Kidney (tissue), 14 donors: ENCODE data around the gene UNC5A. TPM values are rescaled to one million over a fixed set of nuclear protein-coding genes. Genes with fewer than 3 reads are reported as not detected.

Experiments used
- DNase-seq, 5 donors: peaks; one replicate each; pipeline ENCODE4 v3.0.0-alpha.2; 2013 to 2020
- FAIRE-seq: peaks from 2 replicates; lab custom pipeline; 2012; peaks lifted over from hg19 to GRCh38; lab: Jason Lieb, UNC
- H3K27ac ChIP-seq, 2 donors: one replicate each; pipeline ENCODE4 v1.7.0; 2013; ENCODE audit warnings: low read depth in 2 of 2, low read length in 2 of 2, inconsistent platforms in 1 of 2
- H3K27me3 ChIP-seq: one replicate; pipeline ENCODE4 v1.7.1; 2013; ENCODE audit warnings: low read length, inconsistent platforms; ENCODE audit not compliant: control insufficient read depth, insufficient read depth
- H3K36me3 ChIP-seq, 3 donors: one replicate each; pipeline versions ENCODE4 v1.7.0 to v1.7.1; 2013; ENCODE audit warnings: low read length in 3 of 3, control low read depth in 1 of 3, inconsistent platforms in 1 of 3; ENCODE audit not compliant: insufficient read depth in 3 of 3, control insufficient read depth in 2 of 3
- H3K4me1 ChIP-seq, 3 donors: one replicate each; pipeline versions ENCODE4 v1.7.0 to v1.7.1; 2013; ENCODE audit warnings: low read length in 3 of 3, inconsistent platforms in 1 of 3, low read depth in 1 of 3; ENCODE audit not compliant: control insufficient read depth in 2 of 3, insufficient read depth in 2 of 3
- H3K4me3 ChIP-seq, 3 donors: one replicate each; pipeline versions ENCODE4 v1.7.0 to v1.8.1; 2013; ENCODE audit warnings: low read length in 3 of 3, control low read depth in 1 of 3, inconsistent platforms in 1 of 3
- H3K9ac ChIP-seq, 3 donors: one replicate each; pipeline versions ENCODE4 v1.7.0 to v1.7.1; 2013; ENCODE audit warnings: low read length in 3 of 3, control low read depth in 1 of 3, inconsistent platforms in 1 of 3
- H3K9me3 ChIP-seq, 3 donors: one replicate each; pipeline versions ENCODE4 v1.7.0 to v1.7.1; 2013; ENCODE audit warnings: low read length in 3 of 3, control low read depth in 1 of 3, inconsistent platforms in 1 of 3; ENCODE audit not compliant: control insufficient read depth in 2 of 3, insufficient read depth in 1 of 3
- intact Hi-C: fragments of 100-400 bp; cut with DNase I; formaldehyde crosslinking; loops from one replicate; pipeline ENCODE4 v1.11.1; 2022
- polyA plus RNA-seq: library from polyadenylated mRNA; stranded (reverse); fragments of 350-450 nt; fragmentation: Illumina TruSeq; extraction: RNeasy Lipid Tissue Mini Kit (QIAGEN cat#74804); gene quantifications from one replicate; pipeline ENCODE4 v1.2.3, GENCODE V29; 2014; ENCODE audit warnings: low read depth, low replicate concordance; ENCODE audit not compliant: insufficient read depth
- total RNA-seq: library from RNA; stranded (reverse); fragmentation: NEBNext Ultra II Directional; extraction: Animal tissue kit (Norgen Biotek cat#: 25700); gene quantifications from one replicate; pipeline ENCODE4 v1.2.1, GENCODE V29; 2021
- TF ChIP-seq, protein P1 (sequence below): IDR thresholded peaks from 3 replicates; pipeline ENCODE4 v1.5.1; 2012; ENCODE audit warnings: mild to moderate bottlenecking, moderate library complexity, borderline replicate concordance; ENCODE audit not compliant: insufficient read depth; ENCODE audit errors: extremely low read depth
- donor health status: control.
- donor health status: control.
- donor health status: control.
- donor health status: control.
- donor health status: control.
- donor health status: DM: yes; HTN: yes; CAD: no.
- donor health status: Normal renal cell carcinoma (clear cell type).

Gene UNC5A
- total and polyA plus RNA-seq, 2 donors from 2014 or later: 1.5 TPM; not detected in 1

DNA sequence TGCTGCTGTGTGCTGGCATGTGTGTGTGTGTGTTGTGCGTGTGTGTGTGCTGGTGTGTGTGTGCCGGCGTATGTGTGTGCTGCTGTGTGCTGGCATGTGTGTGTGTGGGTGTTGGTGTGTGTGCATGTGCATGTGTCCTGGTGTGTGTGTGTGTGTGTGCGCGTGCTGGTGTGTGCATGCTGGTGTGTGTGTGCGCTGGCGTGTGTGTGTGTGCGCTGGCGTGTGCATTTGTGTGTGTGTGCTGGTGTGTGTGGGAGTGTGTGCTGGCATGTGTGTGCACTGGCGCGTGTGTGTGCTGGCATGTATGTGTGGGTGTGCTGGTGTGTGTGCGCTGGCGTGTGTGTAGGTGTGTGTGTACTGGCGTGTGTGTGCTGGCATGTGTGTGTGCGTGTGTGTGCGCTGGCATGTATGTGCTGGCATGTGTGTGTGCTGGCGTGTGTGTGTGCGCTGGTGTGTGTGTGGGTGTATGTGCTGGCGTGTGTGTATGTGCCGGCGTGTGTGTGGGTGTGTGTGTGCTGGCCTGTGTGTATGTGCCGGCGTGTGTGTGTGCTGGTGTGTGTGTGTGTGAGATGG, 20.1 kb downstream of the UNC5A start:
- H3K27me3 ChIP-seq: no peaks in the 10 kb centered on the region
- no peak overlapping the region for H3K27ac ChIP-seq
- H3K36me3 ChIP-seq: no peaks in the 10 kb centered on the region
- H3K4me3 ChIP-seq: no peak overlapping the region
- intact Hi-C loops: no loop called here
- TF ChIP-seq, protein P1, sequence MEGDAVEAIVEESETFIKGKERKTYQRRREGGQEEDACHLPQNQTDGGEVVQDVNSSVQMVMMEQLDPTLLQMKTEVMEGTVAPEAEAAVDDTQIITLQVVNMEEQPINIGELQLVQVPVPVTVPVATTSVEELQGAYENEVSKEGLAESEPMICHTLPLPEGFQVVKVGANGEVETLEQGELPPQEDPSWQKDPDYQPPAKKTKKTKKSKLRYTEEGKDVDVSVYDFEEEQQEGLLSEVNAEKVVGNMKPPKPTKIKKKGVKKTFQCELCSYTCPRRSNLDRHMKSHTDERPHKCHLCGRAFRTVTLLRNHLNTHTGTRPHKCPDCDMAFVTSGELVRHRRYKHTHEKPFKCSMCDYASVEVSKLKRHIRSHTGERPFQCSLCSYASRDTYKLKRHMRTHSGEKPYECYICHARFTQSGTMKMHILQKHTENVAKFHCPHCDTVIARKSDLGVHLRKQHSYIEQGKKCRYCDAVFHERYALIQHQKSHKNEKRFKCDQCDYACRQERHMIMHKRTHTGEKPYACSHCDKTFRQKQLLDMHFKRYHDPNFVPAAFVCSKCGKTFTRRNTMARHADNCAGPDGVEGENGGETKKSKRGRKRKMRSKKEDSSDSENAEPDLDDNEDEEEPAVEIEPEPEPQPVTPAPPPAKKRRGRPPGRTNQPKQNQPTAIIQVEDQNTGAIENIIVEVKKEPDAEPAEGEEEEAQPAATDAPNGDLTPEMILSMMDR: no peak
- no peak overlapping the region for H3K9ac ChIP-seq
- DNase-seq (no peak), FAIRE-seq (no peak)
- H3K9me3 ChIP-seq: no peaks in the 10 kb centered on the region
- H3K4me1 ChIP-seq: no peaks in the 10 kb centered on the region

DNA sequence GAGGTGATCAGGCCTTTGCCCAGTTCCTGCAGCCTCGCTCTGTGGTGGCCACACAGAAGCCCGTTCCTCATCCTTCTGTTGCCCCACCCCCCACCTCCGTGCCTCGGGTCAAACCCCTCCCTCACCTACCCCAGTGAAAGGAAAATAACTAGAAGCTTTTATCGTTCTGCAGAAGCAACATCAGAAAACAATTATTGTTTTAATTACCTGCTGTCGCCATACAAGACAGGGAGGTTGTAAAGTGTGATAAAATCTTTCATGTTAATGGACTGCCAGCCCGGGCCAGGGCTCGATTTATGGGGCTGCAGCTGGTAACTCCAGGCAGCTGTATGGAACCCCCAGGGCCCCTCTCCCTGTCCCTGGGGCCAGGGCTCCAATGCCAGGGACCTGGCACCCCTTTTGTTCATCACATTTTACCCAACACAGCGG, 20.6 kb downstream of the UNC5A start:
- intact Hi-C loops: no loop called here
- Histone ChIP-seq H3K9me3 (no peaks in the 10 kb centered on the region), H3K27me3 (no peaks in the 10 kb centered on the region), H3K4me1 (no peaks in the 10 kb centered on the region), H3K4me3 (no peak overlapping the region), H3K27ac (no peak overlapping the region), H3K9ac (no peak overlapping the region), H3K36me3 (no peaks in the 10 kb centered on the region)
- TF ChIP-seq, protein P1: no peak
- DNase-seq (no peak), FAIRE-seq (no peak)

DNA sequence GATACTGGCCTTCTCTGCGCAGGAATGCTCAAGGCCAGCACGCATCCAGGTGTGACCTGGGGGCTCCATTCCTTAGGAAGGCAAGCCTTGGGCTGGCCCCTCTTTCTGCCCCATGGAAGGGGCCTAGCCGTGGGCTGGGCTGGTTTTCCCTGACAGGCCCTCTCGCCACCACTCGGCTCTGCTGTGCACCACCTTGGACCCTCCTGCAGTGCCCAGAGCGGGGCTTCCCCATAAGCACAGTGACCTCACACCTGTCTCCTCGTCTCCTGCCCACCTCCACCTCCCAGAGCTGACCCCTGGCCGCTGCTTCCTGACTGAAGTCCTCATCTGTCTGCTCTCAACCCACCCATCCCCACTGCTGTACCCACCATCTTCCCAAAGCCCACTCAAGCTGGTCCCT, 21.1 kb downstream of the UNC5A start:
- FAIRE-seq (no peak), DNase-seq (no peak)
- intact Hi-C loops: no loop called here
- Histone ChIP-seq H3K4me1 (no peaks in the 10 kb centered on the region), H3K27me3 (no peaks in the 10 kb centered on the region), H3K36me3 (no peaks in the 10 kb centered on the region), H3K4me3 (no peak overlapping the region), H3K27ac (no peak overlapping the region), H3K9me3 (no peaks in the 10 kb centered on the region), H3K9ac (no peak overlapping the region)
- TF ChIP-seq, protein P1: no peak

- TF ChIP-seq, protein P1: no peak
- H3K4me1 ChIP-seq: no peaks in the 10 kb centered on the region
- H3K9me3 ChIP-seq: no peaks in the 10 kb centered on the region
- no peak overlapping the region for H3K4me3 ChIP-seq
- intact Hi-C loops: no loop called here
- no peak overlapping the region for H3K9ac ChIP-seq
- FAIRE-seq (no peak), DNase-seq (no peak)
- no peaks in the 10 kb centered on the region for H3K36me3 ChIP-seq
- no peaks in the 10 kb centered on the region for H3K27me3 ChIP-seq
- no peak overlapping the region for H3K27ac ChIP-seq
Measured at GRCh38 chr5:176832162-176832561, 21.8 kb downstream of the UNC5A start.
